ENCODE data around the gene TEX26. TPM values are rescaled to one million over a fixed set of nuclear protein-coding genes. Genes with fewer than 3 reads are reported as not detected.

Gene TEX26
- polyA plus RNA-seq, 2 of the 4 experiments (the other 2 are of a cell fraction): not detected

GRCh38 chr13:31008400-31009115 is 76.1 kb downstream of the TEX26 start:
- ChIA-PET POLR2A (no interaction called here), CTCF (interaction anchor here (0.9 to 1.0 kb wide), 2 partner anchors 12 to 36 kb away, joined by 3 read pairs; no protein-coding TSS in a partner anchor)
- DNase-seq (ENCODE audit: low read depth in 1 of 2, low spot score in 1 of 2) (no peak), FAIRE-seq (no peak), ATAC-seq (no peak)
- Histone ChIP-seq H3K4me1 (no peaks in the 10 kb centered on the region), H3K27ac (no peak overlapping the region), H3K9me3 (no peaks in the 10 kb centered on the region), H3K4me3 (no peak overlapping the region), H3K4me2 (no peak overlapping the region)
- TF ChIP-seq CEBPB (IDR thresholded peaks at IDR 0.05) (no peak), HOXB5 (CRISPR knock-in tag; IDR thresholded peaks at IDR 0.05) (no peak)
- 75% methylated on average over 7 of the region's 7 CpGs for WGBS (ENCODE audit: missing lambda C conversion rate)

DNA sequence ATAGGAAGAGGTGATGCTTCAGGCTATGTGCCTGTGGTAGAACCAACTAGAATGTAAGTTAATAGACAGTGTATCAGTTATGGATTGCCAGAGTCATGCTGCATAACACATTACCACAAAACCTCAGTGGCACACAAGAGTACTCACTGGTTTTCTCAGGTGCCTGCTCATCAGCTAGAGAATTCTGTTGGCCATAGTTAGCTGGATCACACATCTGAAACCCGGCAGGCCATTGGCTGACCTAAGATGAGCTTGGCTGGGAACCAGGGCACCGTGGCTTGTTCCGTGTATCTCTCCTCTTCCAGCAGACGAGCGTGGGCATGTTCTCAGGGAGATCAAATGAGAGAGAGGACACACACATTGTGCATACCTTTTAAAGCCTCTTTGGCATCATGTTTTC is 76.7 kb downstream of the TEX26 start:
- DNase-seq (ENCODE audit: low read depth in 1 of 2, low spot score in 1 of 2) (no peak), FAIRE-seq (no peak), ATAC-seq (no peak)
- 37% methylated on average over 4 of the region's 5 CpGs for WGBS (ENCODE audit: missing lambda C conversion rate)
- Histone ChIP-seq H3K27ac (no peak overlapping the region), H3K4me2 (no peak overlapping the region), H3K4me3 (no peak overlapping the region), H3K9me3 (no peaks in the 10 kb centered on the region), H3K4me1 (no peaks in the 10 kb centered on the region)
- CTCF ChIA-PET: interaction anchor here (0.9 kb wide), 1 partner anchor 35 kb away, joined by 3 read pairs; no protein-coding TSS in a partner anchor
- POLR2A ChIA-PET: no interaction called here
- no peak for TF ChIP-seq ZFP36 (IDR thresholded peaks at IDR 0.05; ENCODE audit: borderline replicate concordance, partially characterized antibody)
- no peak for TF ChIP-seq SMC3 (IDR thresholded peaks at IDR 0.05)
- no peak for TF ChIP-seq HOXB13 (CRISPR knock-in tag; IDR thresholded peaks at IDR 0.05; ENCODE audit: low read depth)
- TF ChIP-seq EP300 (IDR thresholded peaks at IDR 0.05): no peak
- TF ChIP-seq FOXS1 (CRISPR knock-in tag; IDR thresholded peaks at IDR 0.05): no peak
- no peak for TF ChIP-seq MYC (IDR thresholded peaks at IDR 0.05; ENCODE audit: borderline replicate concordance, low read length)
- TF ChIP-seq NFE2L2 (conservative IDR thresholded peaks at IDR 0.05; ENCODE audit: low read length): no peak
- no peak for TF ChIP-seq RAD21 (conservative IDR thresholded peaks at IDR 0.05 in 1 of 2, IDR thresholded peaks at IDR 0.05 in 1 of 2)
- no peak for TF ChIP-seq HDAC2 (IDR thresholded peaks at IDR 0.05)
- TF ChIP-seq HOXA7 (CRISPR knock-in tag; IDR thresholded peaks at IDR 0.05): no peak
- TF ChIP-seq CEBPB (IDR thresholded peaks at IDR 0.05): no peak
- TF ChIP-seq RFX5 (IDR thresholded peaks at IDR 0.05): no peak
- no peak for TF ChIP-seq HOXB5 (CRISPR knock-in tag; IDR thresholded peaks at IDR 0.05)
- no peak for TF ChIP-seq ELK1 (IDR thresholded peaks at IDR 0.05; ENCODE audit: low read depth, low read length)
- no peak for TF ChIP-seq HES2 (IDR thresholded peaks at IDR 0.05)
- TF ChIP-seq BCL3 (IDR thresholded peaks at IDR 0.05): no peak
- no peak for TF ChIP-seq JUN (IDR thresholded peaks at IDR 0.05)

DNA sequence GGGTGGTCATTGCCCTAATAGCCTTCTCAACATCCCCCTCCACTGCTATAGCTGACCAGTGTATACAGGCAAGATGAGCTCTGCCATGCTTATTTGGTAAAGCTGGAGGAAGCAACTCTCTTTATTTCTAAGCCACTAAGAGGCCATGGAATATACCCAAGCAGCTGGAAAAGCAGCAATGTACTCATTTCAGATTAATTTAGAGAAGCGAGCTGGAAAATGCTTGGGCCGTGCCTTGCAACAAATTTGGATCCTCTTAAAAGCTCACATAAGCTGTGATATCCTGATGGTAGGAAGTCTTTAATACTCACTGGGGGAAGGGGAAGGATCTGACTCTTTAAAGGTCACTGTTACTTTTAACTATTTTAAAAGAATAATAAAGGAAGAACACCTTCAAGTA is 77.8 kb downstream of the TEX26 start:
- CTCF ChIA-PET: interaction anchor here (1.3 kb wide), 1 partner anchor 145 kb away, joined by 3 read pairs; no protein-coding TSS in a partner anchor
- Histone ChIP-seq H3K9me3 (no peaks in the 10 kb centered on the region), H3K4me2 (no peak overlapping the region), H3K27ac (no peak overlapping the region), H3K4me3 (no peak overlapping the region), H3K4me1 (no peaks in the 10 kb centered on the region)
- no peak for ATAC-seq
- 81% methylated on average over 2 of the region's 2 CpGs for WGBS (ENCODE audit: missing lambda C conversion rate)
- TF ChIP-seq PHF8 (IDR thresholded peaks at IDR 0.05; ENCODE audit: borderline replicate concordance, low read depth): no peak
- TF ChIP-seq HEYL (CRISPR knock-in tag; IDR thresholded peaks at IDR 0.05): no peak
- TF ChIP-seq EHF (CRISPR knock-in tag; IDR thresholded peaks at IDR 0.05): no peak
- no peak for TF ChIP-seq GATA3 (IDR thresholded peaks at IDR 0.05; ENCODE audit: borderline replicate concordance)
- no peak for TF ChIP-seq RCOR1 (IDR thresholded peaks at IDR 0.05; ENCODE audit: low read depth, low read length)
- no peak for TF ChIP-seq CBX2 (IDR thresholded peaks at IDR 0.05; ENCODE audit: borderline replicate concordance, low read depth)
- no peak for TF ChIP-seq NR3C1 (IDR thresholded peaks at IDR 0.05)
- no peak for TF ChIP-seq EHMT2 (IDR thresholded peaks at IDR 0.05; ENCODE audit: low read depth)
- no peak for TF ChIP-seq RFX5 (IDR thresholded peaks at IDR 0.05)
- TF ChIP-seq MAX (IDR thresholded peaks at IDR 0.05): no peak
- POLR2A ChIA-PET: no interaction called here
- FAIRE-seq: no peak
- DNase-seq (ENCODE audit: low read depth in 1 of 2, low spot score in 1 of 2): no peak

Measured in A549 (cell line).